NCI-H146 treated with DMSO at 0.1 percent for 48 hours (cell line): Measurements from ENCODE around the gene ACADM.
"Not testable (repeated sequence)": the region's sequence is repeated elsewhere in the genome, so short reads cannot be mapped to it uniquely, and the experiment has no call there.

Source experiments
- DNase-seq: peaks from one replicate; lab custom pipeline; 2025; ENCODE audit not compliant: unreplicated experiment; lab: John Stamatoyannopoulos, UW

The ACADM gene

DNA sequence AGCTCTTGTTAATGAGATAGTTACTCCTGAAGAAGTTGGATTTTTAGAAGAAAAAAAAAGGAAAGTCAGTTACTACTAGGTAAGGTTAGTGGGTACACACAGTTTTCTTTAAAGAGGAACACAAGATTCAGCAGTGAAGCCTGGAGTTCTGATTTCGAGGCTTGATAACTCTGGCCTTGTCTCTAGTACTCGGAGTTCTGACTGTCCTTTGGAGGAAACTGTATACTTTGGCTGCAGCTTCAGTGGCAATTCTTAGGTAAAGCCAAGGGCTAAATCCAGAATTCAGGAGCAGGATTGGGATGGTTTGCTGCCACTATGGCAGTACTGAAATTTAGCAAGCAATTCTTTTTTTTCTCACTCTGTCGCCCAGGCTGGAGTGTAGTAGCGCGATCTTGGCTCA is 9.2 kb downstream of the ACADM start:
- DNase-seq: no peak

DNA sequence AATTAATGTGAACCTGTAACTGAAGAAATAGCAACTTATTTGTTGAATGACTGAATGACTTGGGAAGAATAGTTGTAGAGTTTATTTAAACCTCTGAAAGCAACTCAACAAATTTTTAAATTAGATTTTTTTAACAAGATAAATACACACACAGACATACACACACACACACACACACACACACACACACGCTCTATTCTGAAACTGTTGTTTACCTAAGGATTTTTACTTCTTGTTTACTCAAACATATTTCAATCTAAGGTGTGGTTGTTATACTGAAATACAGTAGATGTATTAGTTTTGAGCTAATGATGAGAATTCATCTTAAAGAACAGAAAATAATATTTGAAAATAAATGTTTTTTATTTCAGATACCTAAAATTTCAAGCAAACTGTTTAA is 11.5 kb downstream of the ACADM start:
- no peak for DNase-seq

DNA sequence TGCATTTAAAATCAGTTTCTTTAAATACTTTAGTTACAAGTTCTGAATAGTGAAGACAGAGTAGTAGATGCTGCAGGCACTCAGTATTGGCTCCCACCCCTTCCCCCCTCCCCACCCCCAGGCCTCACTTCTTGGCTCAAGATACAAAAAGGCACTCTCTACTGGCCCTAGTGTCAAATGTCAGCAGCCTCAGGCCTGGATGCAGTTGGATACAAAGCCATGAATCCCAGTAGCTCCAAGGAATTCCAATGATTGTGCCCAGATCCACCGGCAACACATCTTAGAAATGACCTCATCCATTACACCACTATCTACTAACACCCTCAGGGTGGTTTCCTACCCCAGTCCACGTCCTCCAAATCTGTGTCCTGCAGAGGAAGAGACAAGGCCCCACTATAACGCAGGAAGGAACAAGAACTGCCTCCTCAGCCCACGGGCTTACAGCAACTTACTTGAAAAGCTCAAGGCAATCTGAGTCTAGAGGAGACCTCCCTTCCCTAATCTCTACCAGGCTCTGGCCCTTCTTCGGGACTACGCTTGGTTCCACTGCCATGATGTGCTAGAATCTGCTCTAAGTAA is 17.6 kb downstream of the ACADM start:
- DNase-seq: no peak

DNA sequence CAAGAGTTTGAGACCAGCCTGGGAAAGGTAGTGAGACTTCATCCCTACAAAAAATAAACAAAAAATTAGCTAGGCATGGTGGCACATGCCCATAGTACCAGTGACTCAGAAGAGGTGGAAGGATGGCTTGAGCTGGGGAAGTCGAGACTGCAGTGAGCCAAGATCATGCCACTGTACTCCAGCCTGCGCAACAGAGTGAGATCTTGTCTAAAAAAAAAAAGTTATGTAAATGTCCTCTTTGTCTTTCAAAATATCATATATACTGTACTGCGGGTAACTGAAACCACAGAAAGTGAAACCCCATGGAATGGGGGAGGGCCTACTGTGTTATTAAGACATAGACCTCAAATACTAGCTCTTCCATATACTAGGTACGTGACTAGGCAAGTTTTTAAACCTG is 20.8 kb downstream of the ACADM start:
- no peak for DNase-seq

GRCh38 chr1:75757210-75757609 is 32.7 kb downstream of the ACADM start:
- DNase-seq: not testable (repeated sequence)

DNA sequence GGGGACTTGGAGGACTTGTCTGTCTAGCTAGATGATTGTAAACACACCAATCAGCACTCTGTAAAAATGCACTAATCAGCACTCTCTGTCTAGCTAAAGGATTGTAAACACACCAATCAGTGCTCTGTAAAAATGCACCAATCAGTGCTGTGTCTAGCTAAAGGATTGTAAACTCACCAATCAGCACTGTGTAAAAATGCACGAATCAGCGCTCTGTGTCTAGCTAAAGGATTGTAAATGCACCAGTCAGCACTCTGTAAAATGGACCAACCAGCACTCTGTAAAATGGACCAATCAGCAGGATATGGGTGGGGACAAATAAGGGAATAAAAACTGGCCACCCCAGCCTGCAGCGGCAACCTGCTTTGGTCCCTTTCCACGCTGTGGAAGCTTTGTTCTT is 34.0 kb downstream of the ACADM start:
- not testable (repeated sequence) for DNase-seq

DNA sequence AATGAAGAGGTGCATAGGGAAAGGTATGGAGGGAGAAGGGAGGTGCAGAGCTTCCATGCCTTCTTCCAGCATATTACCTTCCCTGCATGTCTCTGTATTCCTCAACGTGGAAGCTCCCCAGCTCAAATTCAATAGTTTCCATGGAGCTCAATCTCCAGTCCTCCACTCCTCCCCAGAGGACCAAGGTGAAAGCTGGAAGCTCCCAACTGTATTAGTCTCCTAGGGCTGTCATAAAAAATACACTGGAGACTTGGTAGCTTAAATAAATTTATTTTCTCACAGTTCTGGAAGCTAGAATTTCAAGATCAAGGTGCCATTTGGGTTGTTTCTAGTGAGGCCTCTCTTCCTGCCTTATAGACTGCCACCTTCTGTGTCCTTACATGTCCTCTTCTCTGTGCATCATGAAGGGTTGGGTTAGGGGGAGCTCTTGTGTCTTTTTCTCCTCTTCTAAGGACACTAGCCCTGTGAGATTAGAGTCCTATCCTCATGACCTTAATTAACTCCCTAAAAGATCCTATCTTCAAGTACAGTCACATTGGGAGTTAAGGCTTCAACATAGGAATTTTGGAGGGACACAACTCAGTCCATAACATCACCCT is 39.6 kb downstream of the ACADM start:
- no peak for DNase-seq

- no peak for DNase-seq
Measured at GRCh38 chr1:75765697-75766355, 41.3 kb downstream of the ACADM start.

DNA sequence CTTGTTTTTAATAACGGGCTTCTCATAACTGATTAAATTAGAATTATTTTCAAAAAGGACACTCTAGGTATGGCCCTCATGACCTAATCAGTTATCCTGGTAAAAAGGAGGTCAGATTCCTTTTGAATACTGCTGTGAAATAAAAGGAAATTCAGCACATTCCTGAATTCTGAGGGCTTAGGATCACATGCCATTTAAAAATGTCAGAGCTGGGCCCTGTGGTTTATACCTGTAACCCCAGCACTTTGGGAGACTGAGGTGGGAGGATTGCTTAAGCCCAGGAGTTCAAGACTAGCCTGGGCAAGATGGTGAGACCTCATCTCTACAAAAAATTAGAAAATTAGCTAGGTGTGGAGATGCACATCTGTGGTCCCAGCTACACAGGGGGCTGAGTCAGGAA is 43.5 kb downstream of the ACADM start:
- DNase-seq: no peak

GRCh38 chr1:75770761-75771160 is 46.3 kb downstream of the ACADM start:
- DNase-seq: no peak

DNA sequence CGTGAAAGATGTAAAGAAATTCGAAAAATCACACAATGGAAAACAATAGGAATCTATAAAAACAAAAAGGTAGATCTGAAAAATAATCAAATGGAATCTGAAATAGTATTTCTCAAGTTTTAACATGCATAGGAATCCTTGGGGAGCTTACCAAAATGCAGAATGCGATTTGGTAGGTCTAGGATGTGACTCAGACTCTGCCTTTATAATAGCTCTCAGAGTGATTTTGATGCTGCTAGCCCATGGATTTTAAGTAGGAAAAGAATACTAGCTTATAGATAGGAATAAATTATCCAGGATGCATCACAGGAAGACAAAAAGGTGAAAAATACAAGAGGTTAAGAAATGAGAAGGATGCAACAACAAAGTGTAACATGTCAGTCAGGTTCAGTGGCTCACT is 47.5 kb downstream of the ACADM start:
- no peak for DNase-seq

DNA sequence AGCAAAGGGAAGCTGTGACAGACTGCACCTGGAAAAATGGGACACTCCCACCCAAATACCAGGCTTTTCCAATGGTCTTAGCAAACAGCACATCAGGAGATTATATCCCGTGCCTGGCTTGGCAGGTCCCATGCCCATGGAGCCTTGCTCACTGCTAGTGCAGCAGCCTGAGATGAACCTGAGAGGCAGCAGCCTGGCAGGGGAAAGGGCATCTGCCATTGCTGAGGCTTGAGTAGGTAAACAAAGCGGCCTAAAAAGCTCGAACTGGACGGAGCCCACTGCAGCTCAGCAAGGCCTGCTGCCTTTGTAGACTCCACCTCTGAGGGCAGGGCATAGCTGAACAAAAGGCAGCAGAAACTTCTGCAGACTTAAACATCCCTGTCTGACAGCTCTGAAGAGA is 53.3 kb downstream of the ACADM start:
- not testable (repeated sequence) for DNase-seq

- not testable (repeated sequence) for DNase-seq
Measured at GRCh38 chr1:75778694-75779093, 54.2 kb downstream of the ACADM start.

DNA sequence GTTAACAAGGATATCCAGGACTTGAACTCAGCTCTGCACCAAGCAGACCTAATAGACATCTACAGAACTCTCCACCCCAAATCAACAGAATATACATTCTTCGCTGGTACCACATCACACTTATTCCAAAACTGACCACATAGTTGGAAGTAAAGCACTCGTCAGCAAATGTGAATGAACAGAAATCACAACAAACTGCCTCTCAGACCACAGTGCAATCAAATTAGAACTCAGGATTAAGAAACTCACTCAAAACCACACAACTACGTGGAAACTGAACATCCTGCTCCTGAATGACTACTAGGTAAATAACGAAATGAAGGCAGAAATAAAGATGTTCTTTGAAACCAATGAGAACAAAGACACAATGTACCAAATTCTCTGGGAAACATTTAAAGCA is 55.7 kb downstream of the ACADM start:
- DNase-seq: not testable (repeated sequence)

DNA sequence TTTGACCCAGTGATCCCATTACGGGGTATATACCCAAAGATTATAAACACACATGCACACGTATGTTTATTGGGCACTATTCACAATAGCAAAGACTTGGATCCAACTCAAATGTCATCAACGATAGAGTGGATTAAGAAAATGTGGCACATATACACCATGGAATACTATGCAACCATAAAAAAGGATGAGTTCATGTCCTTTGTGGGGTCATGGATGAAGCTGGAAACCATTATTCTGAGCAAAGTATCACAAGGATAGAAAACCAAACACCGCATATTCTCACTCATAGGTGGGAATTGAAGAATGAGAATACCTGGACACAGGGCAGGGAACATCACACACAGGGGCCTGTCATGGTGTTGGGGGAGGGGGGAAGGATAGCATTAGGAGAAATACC is 59.4 kb downstream of the ACADM start:
- not testable (repeated sequence) for DNase-seq

DNA sequence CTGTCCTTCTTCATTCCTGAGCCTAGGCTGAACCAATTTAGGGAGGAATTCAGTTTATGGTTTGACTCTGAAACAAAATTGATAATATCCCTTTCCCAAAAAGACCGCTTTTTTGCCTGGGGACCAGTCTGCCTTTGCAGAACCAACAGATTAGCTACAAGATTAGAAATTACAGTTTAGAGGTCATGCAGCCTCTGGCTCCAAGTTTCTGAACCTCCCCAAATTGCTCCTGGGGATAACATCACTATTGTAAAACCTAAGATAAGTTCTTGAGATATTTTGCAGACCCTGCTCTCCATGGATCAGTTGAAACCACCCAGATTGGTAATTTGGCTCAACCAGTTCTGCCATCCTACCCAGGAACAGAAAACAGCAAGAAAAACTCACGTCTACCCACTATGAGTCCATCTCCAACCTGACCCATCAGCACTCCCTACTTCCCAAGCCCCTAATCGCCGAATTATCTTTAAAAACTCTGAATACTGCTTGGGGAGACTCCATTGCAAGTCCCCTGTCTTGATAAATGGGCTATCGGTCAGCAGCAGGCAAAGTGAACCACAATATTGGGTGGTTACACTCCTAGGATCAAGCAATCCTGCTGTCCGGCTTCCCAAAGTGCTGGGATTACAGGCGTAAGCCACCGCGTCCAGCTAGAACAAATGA is 60.9 kb downstream of the ACADM start:
- no peak for DNase-seq

GRCh38 chr1:75785983-75786853 is 61.7 kb downstream of the ACADM start, which contains the start of gene RABGGTB:
TSS of gene RABGGTB (plus strand) at chr1:75786256. CDS start at chr1:75786272, 16 bp downstream.
- DNase-seq: peak; percentile 94

DNA sequence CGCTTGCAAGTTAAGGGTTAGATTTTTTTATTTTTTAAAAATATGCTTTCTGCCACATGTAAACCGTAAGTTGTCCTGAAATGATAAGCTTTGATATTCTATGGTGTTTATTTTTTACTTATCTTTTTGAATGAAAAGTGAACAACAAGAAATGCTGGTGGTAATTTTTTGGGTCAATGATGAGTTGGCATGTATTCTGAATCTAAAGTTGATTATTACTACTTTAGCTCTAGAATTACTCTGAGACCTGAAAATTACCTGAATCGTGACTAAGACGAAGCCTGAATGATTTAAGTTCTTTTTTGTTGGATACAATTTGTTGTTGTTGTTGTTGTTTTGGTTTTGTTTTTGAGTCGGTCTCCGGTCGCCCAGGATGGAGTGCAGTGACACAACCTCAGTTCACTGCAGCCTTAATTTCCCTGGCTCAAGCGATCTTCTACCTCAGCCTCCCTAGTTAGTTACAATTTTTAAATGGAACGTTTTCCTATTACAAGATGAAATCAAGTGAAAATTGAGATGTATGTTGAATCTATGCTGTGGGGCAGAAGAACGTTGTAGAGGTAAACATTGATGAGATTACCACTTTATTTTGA is 62.5 kb downstream of the ACADM start:
- no peak for DNase-seq

- no peak for DNase-seq
Measured at GRCh38 chr1:75787524-75787923, 63.0 kb downstream of the ACADM start.

GRCh38 chr1:75789988-75790387 is 65.5 kb downstream of the ACADM start:
- no peak for DNase-seq

DNA sequence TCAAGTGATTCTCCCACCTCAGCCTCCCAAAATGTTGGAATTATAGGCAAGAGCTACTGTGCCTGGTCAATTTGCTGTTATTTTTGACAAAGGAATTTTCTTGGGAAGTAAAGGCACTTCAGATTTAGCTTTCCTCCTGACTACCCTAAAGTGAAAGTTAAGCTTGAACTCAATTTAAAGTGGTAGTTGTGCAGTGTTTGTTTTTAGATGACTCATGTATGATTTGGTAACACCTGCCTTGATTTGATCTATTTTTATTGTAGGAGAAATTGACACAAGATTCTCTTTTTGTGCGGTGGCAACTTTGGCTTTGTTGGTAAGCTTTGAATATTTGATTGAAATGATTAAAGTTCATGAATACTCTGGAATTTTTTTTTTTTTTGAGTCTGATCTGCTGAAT is 66.5 kb downstream of the ACADM start:
- peak; percentile 10 for DNase-seq
